Measurements from ENCODE around the gene C19orf25.

DNA sequence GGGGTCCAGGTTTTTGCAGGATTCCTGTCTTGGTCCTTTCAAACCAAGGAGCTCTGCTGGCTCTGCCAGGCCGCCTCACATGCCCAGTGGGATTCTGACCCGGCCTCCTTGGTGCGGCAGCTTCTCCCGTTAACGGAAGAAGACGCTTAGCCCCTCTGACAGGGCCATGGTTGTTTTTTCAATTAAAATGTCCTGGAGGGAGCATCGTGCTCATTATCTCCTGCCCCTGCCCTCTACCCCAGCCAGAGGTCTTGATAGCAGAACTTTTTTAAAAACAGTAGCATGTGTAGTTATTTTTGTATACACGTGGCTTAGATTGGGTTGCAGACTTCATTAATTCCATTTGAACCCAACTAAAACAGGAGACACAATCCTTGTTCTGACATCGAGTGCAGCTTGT lies 52.3 kb downstream of the C19orf25 start:
- TF ChIP-seq GABPA (IDR thresholded peaks at IDR 0.05; ENCODE audit: low read depth) (no peak), POLR2AphosphoS5 (IDR thresholded peaks at IDR 0.05; ENCODE audit: low read depth) (no peak)
- TF ChIP-seq, protein P1, sequence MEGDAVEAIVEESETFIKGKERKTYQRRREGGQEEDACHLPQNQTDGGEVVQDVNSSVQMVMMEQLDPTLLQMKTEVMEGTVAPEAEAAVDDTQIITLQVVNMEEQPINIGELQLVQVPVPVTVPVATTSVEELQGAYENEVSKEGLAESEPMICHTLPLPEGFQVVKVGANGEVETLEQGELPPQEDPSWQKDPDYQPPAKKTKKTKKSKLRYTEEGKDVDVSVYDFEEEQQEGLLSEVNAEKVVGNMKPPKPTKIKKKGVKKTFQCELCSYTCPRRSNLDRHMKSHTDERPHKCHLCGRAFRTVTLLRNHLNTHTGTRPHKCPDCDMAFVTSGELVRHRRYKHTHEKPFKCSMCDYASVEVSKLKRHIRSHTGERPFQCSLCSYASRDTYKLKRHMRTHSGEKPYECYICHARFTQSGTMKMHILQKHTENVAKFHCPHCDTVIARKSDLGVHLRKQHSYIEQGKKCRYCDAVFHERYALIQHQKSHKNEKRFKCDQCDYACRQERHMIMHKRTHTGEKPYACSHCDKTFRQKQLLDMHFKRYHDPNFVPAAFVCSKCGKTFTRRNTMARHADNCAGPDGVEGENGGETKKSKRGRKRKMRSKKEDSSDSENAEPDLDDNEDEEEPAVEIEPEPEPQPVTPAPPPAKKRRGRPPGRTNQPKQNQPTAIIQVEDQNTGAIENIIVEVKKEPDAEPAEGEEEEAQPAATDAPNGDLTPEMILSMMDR (IDR thresholded peaks at IDR 0.05; ENCODE audit: insufficient read depth, low read length) = no peak
